Neural cell (in vitro differentiated cells): ENCODE measurements around the gene AFF1. TPM values are rescaled to one million over a fixed set of nuclear protein-coding genes. Genes with fewer than 3 reads are reported as not detected.

Source experiments
- H2AFZ ChIP-seq: fragments of 200-600, 300-800 bp; sonication (generic), shearing (Covaris generic); 2 replicates; pipeline ENCODE4 v1.6.0; 2014; ENCODE audit warnings: low read depth, mild to moderate bottlenecking, antibody characterized with exemption, low read length, moderate library complexity
- H3F3A ChIP-seq: fragments of 200-600 bp; shearing (Covaris generic); 2 replicates; pipeline ENCODE4 v1.6.1; 2016; ENCODE audit warnings: mild to moderate bottlenecking, moderate library complexity, mixed read lengths, antibody characterized with exemption, low read length; ENCODE audit not compliant: insufficient read depth, poor library complexity, severe bottlenecking
- H3K27ac ChIP-seq: fragments of 200-600, 300-800 bp; sonication (generic), shearing (Covaris generic); 2 replicates; pipeline ENCODE4 v1.5.1; 2014; ENCODE audit warnings: mild to moderate bottlenecking, low read length, moderate library complexity
- H3K27me3 ChIP-seq: fragments of 300-800, 200-600 bp; sonication (generic), shearing (Covaris generic); 2 replicates; pipeline ENCODE4 v1.6.0; 2014; ENCODE audit warnings: mild to moderate bottlenecking, low read depth, low read length, moderate library complexity; ENCODE audit not compliant: insufficient read depth
- H3K36me3 ChIP-seq: fragments of 300-800, 200-600 bp; sonication (generic), shearing (Covaris generic); 2 replicates; pipeline ENCODE4 v1.5.1; 2014; ENCODE audit warnings: mild to moderate bottlenecking, antibody characterized with exemption, low read length, moderate library complexity; ENCODE audit not compliant: insufficient read depth
- H3K4me2 ChIP-seq: fragments of 300-800, 200-600 bp; sonication (generic), shearing (Covaris generic); 2 replicates; pipeline ENCODE4 v1.6.0; 2014; ENCODE audit warnings: mild to moderate bottlenecking, low read length
- H3K4me3 ChIP-seq: fragments of 300-800, 200-600 bp; sonication (generic), shearing (Covaris generic); 2 replicates; pipeline ENCODE4 v1.5.1; 2014; ENCODE audit warnings: mild to moderate bottlenecking, low read length, moderate library complexity
- H3K79me2 ChIP-seq: fragments of 200-600 bp; shearing (Covaris generic); replicated peaks from 2 replicates; pipeline ENCODE4 v1.6.0; 2014; ENCODE audit warnings: mild to moderate bottlenecking, low read length, moderate library complexity; ENCODE audit not compliant: insufficient read depth
- H3K9ac ChIP-seq: fragments of 300-800, 200-600 bp; sonication (generic), shearing (Covaris generic); 2 replicates; pipeline ENCODE4 v1.6.1; 2016; ENCODE audit warnings: mild to moderate bottlenecking, low read length, mixed read lengths
- H3K9me2 ChIP-seq: fragments of 200-600 bp; shearing (Covaris generic); 2 replicates; pipeline ENCODE4 v1.6.1; 2016; ENCODE audit warnings: mild to moderate bottlenecking, low read length, mixed read lengths; ENCODE audit not compliant: insufficient read depth
- H3K9me3 ChIP-seq: fragments of 200-600, 300-800 bp; sonication (generic), shearing (Covaris generic); 2 replicates; pipeline ENCODE4 v1.6.1; 2016; ENCODE audit warnings: mild to moderate bottlenecking, mixed run types, low read length, moderate library complexity, mixed read lengths
- H4K20me1 ChIP-seq: fragments of 200-600 bp; shearing (Covaris generic); 2 replicates; pipeline ENCODE4 v1.6.1; 2016; ENCODE audit warnings: mild to moderate bottlenecking, mixed run types; ENCODE audit not compliant: insufficient read depth
- EP300 ChIP-seq: fragments of 450-650 bp; conservative IDR thresholded peaks from 2 replicates; pipeline ENCODE4 v1.6.1; 2014; ENCODE audit warnings: antibody characterized with exemption, mild to moderate bottlenecking, moderate library complexity; ENCODE audit not compliant: poor library complexity, severe bottlenecking
- EZH2 ChIP-seq: fragments of 200-600, 300-800 bp; shearing (Covaris generic), sonication (generic); IDR thresholded peaks from 2 replicates; pipeline ENCODE4 v1.6.1; 2014; ENCODE audit warnings: antibody characterized with exemption, low read length, borderline replicate concordance, mild to moderate bottlenecking; ENCODE audit not compliant: insufficient read depth, poor library complexity, severe bottlenecking
- MXI1 ChIP-seq: fragments of 450-650 bp; conservative IDR thresholded peaks from 2 replicates; pipeline ENCODE4 v1.6.1; 2014; ENCODE audit warnings: antibody characterized with exemption, mild to moderate bottlenecking; ENCODE audit not compliant: poor library complexity, severe bottlenecking
- POLR2AphosphoS5 ChIP-seq: IDR thresholded peaks from 2 replicates; pipeline ENCODE4 v1.6.1; 2012
- RAD21 ChIP-seq: fragments of 450-650 bp; conservative IDR thresholded peaks from 2 replicates; pipeline ENCODE4 v1.6.1; 2014; ENCODE audit warnings: antibody characterized with exemption, mild to moderate bottlenecking, moderate library complexity
- SMC3 ChIP-seq: fragments of 450-650 bp; conservative IDR thresholded peaks from 2 replicates; pipeline ENCODE4 v1.6.1; 2014; ENCODE audit warnings: antibody characterized with exemption, mild to moderate bottlenecking, moderate library complexity; ENCODE audit not compliant: poor library complexity
- polyA plus RNA-seq: library from polyadenylated mRNA; depleted of rRNA; stranded (reverse); fragments of >200 nt; gene quantifications from 2 replicates; pipeline ENCODE4 v1.2.3, GENCODE V29; 2014
- TF ChIP-seq, protein P1 (sequence below): fragments of 450-650 bp; IDR thresholded peaks from 2 replicates; pipeline ENCODE4 v1.5.1; 2014; ENCODE audit warnings: antibody characterized with exemption, mild to moderate bottlenecking, moderate library complexity; ENCODE audit not compliant: poor library complexity, severe bottlenecking
- TF ChIP-seq, protein P2 (sequence below): IDR thresholded peaks from 2 replicates; pipeline ENCODE4 v1.6.1; 2012; ENCODE audit warnings: borderline replicate concordance

AFF1 gene
- polyA plus RNA-seq, 1 donor from 2014 or later = 0.63 TPM

DNA sequence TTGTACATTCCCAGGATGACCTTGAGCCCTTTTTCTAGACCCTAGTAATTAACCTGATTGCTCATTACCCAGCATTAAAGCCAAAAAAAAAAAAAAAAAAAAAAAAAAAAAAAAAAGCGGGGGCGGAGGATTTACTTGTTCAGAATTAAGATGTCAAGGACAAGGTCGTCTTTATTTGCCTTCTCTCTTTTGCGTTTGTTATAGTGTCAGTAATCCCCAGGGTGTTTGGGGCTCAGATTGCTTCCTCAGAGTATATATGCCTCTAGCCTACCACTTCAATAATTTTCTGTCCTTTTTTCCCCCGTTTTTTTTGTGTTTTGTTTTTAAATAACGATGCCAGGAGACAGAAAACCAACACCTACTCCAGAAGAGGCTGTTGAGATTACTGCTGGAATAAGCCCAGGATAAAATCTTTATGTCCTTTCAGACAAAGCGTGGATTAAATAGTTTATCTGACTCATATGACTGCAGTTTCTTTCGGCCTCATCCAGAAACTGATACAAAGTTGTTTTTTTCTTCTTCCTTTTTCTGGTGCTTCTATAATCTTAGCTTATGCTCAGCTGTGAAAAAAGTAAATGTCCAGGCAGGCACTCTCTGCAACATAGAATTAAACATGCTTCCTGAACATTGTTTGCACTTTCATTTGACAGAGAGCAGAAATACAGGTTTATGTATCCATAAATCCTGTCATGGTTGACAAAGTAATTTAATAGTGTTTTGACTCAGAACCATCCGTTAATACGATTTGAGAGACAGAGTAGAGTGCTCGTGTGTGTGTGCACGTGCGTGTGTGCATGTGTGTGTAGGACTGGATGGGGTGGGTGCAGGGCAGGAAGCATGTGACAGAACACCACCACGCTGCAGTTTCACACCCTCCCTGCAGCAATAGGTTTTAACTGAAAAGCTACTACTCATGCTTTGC is 138.6 kb downstream of the AFF1 start:
- Histone ChIP-seq H3K9ac (no peak overlapping the region), H3K27ac (no peak overlapping the region), H4K20me1 (no peaks in the 10 kb centered on the region)

DNA sequence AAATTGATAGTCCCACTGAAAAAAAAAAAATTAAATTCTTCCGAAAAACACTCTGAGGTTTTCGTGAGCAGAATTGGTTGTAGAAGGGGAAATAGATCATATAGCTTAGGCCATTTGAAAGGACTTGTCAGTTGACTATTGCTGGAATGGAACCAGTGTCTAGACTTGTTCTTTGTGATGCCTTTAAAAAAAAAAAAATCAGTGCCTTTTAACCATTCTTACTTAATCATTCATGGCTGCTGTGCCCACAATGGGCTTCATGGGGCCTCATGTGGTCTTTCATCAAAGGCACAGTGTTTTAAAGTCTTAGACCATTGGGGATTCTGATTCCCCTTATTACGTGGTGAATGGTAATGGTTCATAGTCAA is 139.3 kb downstream of the AFF1 start:
- H3K9me2 ChIP-seq = no peaks in the 10 kb centered on the region
- H3K27me3 ChIP-seq = peaks cover 4% of the 10 kb centered on the region
- peaks cover 7% of the 10 kb centered on the region for H3K79me2 ChIP-seq
- H3K36me3 ChIP-seq = no peaks in the 10 kb centered on the region
- no peak overlapping the region for H3K4me2 ChIP-seq
- no peak overlapping the region for H3K4me3 ChIP-seq
- no peak overlapping the region for H3K9ac ChIP-seq
- H2AFZ ChIP-seq = no peak overlapping the region
- H3K27ac ChIP-seq = no peak overlapping the region
- no peak for TF ChIP-seq RAD21
- no peak for TF ChIP-seq MXI1
- TF ChIP-seq, protein P1, sequence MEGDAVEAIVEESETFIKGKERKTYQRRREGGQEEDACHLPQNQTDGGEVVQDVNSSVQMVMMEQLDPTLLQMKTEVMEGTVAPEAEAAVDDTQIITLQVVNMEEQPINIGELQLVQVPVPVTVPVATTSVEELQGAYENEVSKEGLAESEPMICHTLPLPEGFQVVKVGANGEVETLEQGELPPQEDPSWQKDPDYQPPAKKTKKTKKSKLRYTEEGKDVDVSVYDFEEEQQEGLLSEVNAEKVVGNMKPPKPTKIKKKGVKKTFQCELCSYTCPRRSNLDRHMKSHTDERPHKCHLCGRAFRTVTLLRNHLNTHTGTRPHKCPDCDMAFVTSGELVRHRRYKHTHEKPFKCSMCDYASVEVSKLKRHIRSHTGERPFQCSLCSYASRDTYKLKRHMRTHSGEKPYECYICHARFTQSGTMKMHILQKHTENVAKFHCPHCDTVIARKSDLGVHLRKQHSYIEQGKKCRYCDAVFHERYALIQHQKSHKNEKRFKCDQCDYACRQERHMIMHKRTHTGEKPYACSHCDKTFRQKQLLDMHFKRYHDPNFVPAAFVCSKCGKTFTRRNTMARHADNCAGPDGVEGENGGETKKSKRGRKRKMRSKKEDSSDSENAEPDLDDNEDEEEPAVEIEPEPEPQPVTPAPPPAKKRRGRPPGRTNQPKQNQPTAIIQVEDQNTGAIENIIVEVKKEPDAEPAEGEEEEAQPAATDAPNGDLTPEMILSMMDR = no peak
- no peak for TF ChIP-seq SMC3
- no peak for TF ChIP-seq EP300
- no peak for TF ChIP-seq POLR2AphosphoS5
- TF ChIP-seq, protein P2, sequence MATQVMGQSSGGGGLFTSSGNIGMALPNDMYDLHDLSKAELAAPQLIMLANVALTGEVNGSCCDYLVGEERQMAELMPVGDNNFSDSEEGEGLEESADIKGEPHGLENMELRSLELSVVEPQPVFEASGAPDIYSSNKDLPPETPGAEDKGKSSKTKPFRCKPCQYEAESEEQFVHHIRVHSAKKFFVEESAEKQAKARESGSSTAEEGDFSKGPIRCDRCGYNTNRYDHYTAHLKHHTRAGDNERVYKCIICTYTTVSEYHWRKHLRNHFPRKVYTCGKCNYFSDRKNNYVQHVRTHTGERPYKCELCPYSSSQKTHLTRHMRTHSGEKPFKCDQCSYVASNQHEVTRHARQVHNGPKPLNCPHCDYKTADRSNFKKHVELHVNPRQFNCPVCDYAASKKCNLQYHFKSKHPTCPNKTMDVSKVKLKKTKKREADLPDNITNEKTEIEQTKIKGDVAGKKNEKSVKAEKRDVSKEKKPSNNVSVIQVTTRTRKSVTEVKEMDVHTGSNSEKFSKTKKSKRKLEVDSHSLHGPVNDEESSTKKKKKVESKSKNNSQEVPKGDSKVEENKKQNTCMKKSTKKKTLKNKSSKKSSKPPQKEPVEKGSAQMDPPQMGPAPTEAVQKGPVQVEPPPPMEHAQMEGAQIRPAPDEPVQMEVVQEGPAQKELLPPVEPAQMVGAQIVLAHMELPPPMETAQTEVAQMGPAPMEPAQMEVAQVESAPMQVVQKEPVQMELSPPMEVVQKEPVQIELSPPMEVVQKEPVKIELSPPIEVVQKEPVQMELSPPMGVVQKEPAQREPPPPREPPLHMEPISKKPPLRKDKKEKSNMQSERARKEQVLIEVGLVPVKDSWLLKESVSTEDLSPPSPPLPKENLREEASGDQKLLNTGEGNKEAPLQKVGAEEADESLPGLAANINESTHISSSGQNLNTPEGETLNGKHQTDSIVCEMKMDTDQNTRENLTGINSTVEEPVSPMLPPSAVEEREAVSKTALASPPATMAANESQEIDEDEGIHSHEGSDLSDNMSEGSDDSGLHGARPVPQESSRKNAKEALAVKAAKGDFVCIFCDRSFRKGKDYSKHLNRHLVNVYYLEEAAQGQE = no peak
- H3F3A ChIP-seq = no peaks in the 10 kb centered on the region
- H3K9me3 ChIP-seq = no peaks in the 10 kb centered on the region
- H4K20me1 ChIP-seq = no peaks in the 10 kb centered on the region

More for the DNA sequence above, 138.6 kb downstream of the AFF1 start:
- Histone ChIP-seq H3K4me2 (no peak overlapping the region), H3F3A (no peaks in the 10 kb centered on the region), H3K27me3 (peaks cover 3% of the 10 kb centered on the region), H3K36me3 (no peaks in the 10 kb centered on the region), H3K79me2 (peaks cover 7% of the 10 kb centered on the region), H3K9me2 (no peaks in the 10 kb centered on the region), H2AFZ (no peak overlapping the region), H3K4me3 (no peak overlapping the region), H3K9me3 (no peaks in the 10 kb centered on the region)
- TF ChIP-seq EP300 (peak; percentile 97), MXI1 (peak; percentile 49), POLR2AphosphoS5 (peak; percentile 99), EZH2 (no peak)
